ENCODE data around the gene GAS7. TPM values are rescaled to one million over a fixed set of nuclear protein-coding genes. Genes with fewer than 3 reads are reported as not detected.

GAS7 gene
- 41.0 to 47.7 TPM (median 44.0 TPM) in 3 replicates for total RNA-seq

DNA sequence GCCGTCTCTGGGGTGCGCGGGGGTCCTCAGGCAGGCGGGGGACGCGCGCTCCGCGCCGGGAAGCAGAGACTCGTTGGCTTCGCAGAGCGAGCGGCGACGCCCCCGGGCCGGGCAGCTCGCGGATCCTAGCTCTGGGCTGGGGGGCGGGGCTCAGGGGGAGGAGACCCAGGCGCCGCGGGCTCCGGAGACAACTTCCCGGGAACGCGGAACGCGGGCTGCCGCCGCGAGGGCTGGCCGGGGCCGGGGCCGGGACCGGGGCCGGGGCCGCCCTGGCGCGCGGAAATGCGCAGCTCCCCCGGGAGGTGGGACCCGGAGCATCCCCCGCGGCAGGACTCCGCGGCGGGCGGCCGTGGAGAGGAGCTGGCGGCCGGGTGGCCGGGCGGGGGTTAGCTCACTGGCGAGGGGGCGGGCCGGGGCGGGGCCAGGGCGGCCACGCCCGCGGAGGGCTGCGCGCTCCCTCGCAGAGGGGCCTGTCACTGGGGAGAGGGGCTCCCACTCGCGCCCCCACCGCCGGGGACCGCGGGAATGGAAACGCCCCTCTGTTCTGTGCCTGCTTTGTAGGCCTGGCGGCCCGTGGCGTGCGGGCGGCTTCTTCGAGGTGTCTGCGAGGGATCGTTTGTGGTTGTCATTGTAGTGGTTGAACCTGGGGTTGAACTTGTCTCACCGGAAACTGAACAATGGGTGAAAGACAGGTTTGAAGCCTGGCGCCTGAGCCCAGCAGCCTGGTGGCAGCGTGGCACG lies at the start of gene GAS7:
Gene GAS7 (minus strand): TSS at position 98 of the 741 bp plus-strand sequence.
- peak; percentile 72 to 86 for DNase-seq (ENCODE audit: low spot score in 2 of 2, unreplicated experiment in 2 of 2)
- peaks cover 16% of the 10 kb centered on the region for H3K9me3 Mint-ChIP-seq
- H3K27ac Mint-ChIP-seq: peak within 1 kb of the TSS; percentile 88
- H3K4me3 Mint-ChIP-seq: peak within 1 kb of the TSS; percentile 78
- peaks cover 14% of the 10 kb centered on the region for H3K4me1 Mint-ChIP-seq
- no peak for TF ChIP-seq CTCF (IDR thresholded peaks at IDR 0.05; ENCODE audit: unreplicated experiment)
- H3K36me3 Mint-ChIP-seq: peaks cover 15% of the 10 kb centered on the region
- H3K27me3 Mint-ChIP-seq (ENCODE audit: low read depth): peaks cover 12% of the 10 kb centered on the region

DNA sequence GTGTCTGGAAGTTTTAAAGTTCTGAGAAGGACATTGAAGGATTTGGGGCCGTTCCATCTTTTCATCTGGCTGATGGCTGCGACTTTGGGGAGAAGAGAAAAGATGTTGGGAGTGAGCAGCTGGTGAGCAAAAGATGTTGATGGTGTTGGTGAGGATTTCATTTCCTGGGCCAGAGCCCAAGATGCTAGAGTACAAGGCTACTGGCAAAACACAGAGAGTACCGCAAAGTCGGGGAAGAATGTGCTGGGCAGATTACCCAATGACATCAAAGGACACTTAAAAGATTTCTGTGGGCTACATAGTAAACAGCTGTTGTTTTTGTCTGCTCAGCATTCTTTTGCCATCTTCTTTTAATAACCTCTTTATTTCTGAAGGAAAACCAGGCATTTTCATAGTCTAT lies 49.4 kb upstream of the GAS7 start:
- H3K27ac Mint-ChIP-seq: no peak overlapping the region
- no peak for DNase-seq (ENCODE audit: low spot score in 2 of 2, unreplicated experiment in 2 of 2)
- no peak for TF ChIP-seq CTCF (IDR thresholded peaks at IDR 0.05; ENCODE audit: unreplicated experiment)
- no peaks in the 10 kb centered on the region for H3K9me3 Mint-ChIP-seq
- H3K4me3 Mint-ChIP-seq: no peak overlapping the region
- H3K4me1 Mint-ChIP-seq: peaks cover 8% of the 10 kb centered on the region
- no peaks in the 10 kb centered on the region for H3K36me3 Mint-ChIP-seq
- peaks cover 2% of the 10 kb centered on the region for H3K27me3 Mint-ChIP-seq (ENCODE audit: low read depth)

GRCh38 chr17:10243883-10244844 lies 45.8 kb upstream of the GAS7 start:
- Mint-ChIP-seq H3K27me3 (ENCODE audit: low read depth) (peaks cover 2% of the 10 kb centered on the region), H3K36me3 (no peaks in the 10 kb centered on the region), H3K27ac (peak overlapping the region; percentile 47), H3K4me1 (peaks cover 2% of the 10 kb centered on the region), H3K4me3 (no peak overlapping the region), H3K9me3 (no peaks in the 10 kb centered on the region)
- no peak for DNase-seq (ENCODE audit: low spot score in 2 of 2, unreplicated experiment in 2 of 2)
- TF ChIP-seq CTCF (IDR thresholded peaks at IDR 0.05; ENCODE audit: unreplicated experiment): no peak

DNA sequence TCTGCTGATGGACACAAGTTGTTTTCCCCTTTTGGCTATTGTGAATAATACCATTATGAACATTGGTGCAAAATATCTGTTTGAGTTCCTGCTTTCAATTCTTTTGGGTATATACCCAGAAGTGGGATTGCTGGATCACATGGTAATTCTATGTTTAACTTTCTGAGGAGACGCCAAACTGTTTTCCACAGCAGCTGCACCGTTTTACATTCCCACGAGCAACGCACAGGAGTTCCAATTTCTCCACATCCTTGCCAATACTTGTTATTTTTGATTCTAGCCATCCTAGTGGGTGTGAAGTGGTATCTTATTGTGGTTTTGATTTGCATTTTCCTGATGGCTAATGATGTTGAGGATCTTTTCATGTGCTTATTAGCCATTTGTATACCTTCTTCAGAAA lies 43.4 kb upstream of the GAS7 start:
- no peak overlapping the region for H3K27ac Mint-ChIP-seq
- no peaks in the 10 kb centered on the region for H3K36me3 Mint-ChIP-seq
- H3K4me1 Mint-ChIP-seq: no peaks in the 10 kb centered on the region
- no peaks in the 10 kb centered on the region for H3K9me3 Mint-ChIP-seq
- peaks cover 2% of the 10 kb centered on the region for H3K27me3 Mint-ChIP-seq (ENCODE audit: low read depth)
- H3K4me3 Mint-ChIP-seq: no peak overlapping the region
- DNase-seq (ENCODE audit: low spot score in 2 of 2, unreplicated experiment in 2 of 2): no peak
- TF ChIP-seq CTCF (IDR thresholded peaks at IDR 0.05; ENCODE audit: unreplicated experiment): no peak

DNA sequence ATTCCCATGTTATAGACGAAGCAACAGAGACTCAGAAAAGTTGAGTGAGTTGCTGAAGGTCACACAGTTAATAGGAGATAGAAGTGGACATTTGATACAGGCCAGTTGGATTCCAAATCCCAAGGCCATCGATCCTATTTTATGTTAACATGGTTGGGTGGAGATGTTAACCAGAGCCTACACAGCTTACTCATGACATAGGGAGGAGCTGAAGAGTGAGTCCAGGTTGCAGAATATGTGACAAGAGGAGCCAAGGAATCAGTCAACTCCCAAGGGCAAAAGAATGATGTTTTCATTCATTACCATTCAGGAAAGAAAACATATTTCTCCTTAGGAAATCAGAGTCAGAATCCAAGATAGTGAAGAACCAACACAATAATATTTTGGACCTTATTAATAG lies 40.3 kb upstream of the GAS7 start:
- Mint-ChIP-seq H3K4me3 (no peak overlapping the region), H3K27ac (no peak overlapping the region), H3K4me1 (no peaks in the 10 kb centered on the region), H3K9me3 (no peaks in the 10 kb centered on the region), H3K36me3 (no peaks in the 10 kb centered on the region), H3K27me3 (ENCODE audit: low read depth) (no peaks in the 10 kb centered on the region)
- no peak for DNase-seq (ENCODE audit: low spot score in 2 of 2, unreplicated experiment in 2 of 2)
- TF ChIP-seq CTCF (IDR thresholded peaks at IDR 0.05; ENCODE audit: unreplicated experiment): no peak
